Left renal cortex interstitium (tissue), 4 donors: ENCODE data around the gene CHMP2A. TPM values are rescaled to one million over a fixed set of nuclear protein-coding genes. Genes with fewer than 3 reads are reported as not detected.

Experiments
- DNase-seq, 4 donors: peaks; one replicate each; pipeline ENCODE4 v3.0.0-alpha.2; 2013; ENCODE audit warnings: low read depth in 4 of 4, low spot score in 2 of 4, missing footprints in 1 of 4
- polyA plus RNA-seq, 4 donors: library from polyadenylated mRNA; unstranded; fragments of 120-200 nt; gene quantifications; one replicate each; pipeline ENCODE4 v1.2.1, GENCODE V29; 2013; ENCODE audit not compliant: insufficient read length in 4 of 4

Gene CHMP2A
- polyA plus RNA-seq, 4 donors = 118 to 132 (median 126) TPM

DNA sequence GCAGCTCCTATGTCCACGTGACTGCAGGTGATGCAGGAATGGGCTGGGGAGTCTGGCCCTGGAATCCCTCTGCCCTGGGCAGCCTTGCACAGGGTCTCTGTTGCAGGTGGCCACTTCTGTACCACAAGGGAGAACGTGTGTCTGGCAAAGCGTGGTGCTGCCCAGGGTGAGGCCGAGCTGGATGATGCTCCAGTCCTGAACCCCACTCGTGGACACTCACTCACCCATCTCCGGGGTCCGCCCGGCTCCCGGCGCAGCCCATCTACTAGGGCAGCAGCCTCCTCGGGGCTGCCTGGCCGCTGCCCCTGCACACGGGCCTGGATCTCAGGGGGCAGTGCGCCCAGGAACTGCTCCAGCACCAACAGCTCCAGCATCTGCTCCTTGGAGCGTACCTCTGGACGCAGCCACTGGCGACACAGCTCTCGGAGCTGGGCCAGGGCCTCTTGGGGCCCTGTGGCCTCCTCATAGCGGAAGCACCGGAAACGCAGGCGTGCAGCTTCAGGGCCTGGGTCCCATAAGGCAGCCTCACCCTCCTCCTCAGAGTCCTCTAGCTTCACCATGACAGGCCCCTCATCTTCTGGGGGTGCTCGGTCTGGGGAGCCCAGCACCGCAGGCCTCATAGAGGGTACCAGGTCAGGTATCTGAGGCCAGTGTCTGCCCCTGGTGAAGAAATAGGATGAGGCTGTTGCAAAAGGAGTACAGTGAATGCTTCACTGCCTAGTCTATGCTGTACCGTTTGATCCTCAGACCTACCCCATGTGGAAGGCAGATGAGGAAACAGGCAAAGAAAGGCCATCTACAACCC lies 16.1 kb upstream of the CHMP2A start:
- no peak for DNase-seq

DNA sequence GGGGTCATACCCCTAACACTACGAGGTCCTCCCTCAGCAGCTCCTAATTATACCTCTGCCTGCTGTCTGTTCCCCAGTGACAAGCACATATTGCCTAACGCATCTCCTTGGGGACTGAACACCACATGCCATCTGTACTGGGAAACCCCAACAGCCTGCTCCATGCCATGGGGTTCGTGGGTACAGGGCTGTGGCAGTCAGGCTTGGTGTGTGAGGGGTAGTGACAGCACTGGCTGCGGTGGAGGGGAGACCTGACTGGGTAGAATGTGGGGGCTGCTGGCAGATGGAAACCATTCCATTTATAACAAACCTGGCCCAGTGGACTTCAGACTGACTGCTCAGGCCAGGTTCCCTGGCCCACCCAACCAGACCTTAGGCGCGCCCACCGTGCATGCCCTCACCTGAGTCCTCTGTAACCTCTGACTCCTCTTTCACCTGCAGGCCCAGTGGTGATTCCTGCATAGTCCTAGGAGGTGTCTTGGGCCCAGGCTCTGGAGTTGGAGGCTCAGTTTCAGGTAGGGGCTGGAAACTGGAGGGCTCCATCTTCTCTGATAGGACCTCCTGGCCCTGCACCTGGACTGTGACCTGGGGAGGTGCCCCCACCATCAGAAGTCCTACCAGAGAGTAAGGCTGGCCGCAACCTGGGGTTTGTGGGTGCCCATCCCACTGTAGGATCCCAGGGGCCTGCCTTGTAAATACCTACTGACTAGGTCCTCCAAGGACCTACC lies 15.2 kb upstream of the CHMP2A start:
- DNase-seq = no peak

DNA sequence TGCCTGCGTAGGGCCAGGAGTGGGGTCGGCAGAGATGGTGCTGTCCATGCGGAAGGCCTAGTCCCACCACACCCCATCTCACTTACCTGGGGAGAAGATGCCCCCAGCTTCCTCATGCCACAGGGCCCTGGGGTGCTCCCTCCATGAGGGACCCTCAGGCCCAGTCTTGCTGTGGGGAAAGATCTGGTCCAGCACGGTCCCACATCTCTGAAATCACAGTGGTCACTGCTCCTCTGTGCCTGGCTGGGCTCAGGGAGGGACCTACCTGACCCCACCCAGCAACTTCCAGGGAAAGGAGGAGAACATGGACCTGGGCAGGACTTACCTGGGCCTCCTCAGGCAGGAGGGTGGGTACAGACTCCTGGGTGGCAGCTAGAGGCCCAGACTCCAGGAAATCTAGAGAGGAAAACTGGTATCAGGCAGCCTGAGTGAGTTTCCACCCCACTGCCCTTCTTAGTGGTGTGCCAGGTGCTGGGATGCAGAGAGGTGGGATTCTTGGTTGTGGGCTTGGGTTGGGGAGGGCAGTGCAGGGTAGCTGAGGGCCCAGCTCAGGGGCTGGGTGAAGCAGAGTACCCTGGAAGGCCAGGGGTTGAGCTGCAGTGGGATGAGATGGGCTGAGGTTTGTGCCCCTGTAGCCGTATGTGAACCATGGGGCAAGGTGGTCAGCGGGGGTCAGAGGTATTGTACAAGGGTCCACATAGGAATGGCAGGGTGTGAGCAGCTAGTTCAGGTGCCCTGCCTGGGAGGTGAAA lies 14.5 kb upstream of the CHMP2A start:
- DNase-seq = no peak

DNA sequence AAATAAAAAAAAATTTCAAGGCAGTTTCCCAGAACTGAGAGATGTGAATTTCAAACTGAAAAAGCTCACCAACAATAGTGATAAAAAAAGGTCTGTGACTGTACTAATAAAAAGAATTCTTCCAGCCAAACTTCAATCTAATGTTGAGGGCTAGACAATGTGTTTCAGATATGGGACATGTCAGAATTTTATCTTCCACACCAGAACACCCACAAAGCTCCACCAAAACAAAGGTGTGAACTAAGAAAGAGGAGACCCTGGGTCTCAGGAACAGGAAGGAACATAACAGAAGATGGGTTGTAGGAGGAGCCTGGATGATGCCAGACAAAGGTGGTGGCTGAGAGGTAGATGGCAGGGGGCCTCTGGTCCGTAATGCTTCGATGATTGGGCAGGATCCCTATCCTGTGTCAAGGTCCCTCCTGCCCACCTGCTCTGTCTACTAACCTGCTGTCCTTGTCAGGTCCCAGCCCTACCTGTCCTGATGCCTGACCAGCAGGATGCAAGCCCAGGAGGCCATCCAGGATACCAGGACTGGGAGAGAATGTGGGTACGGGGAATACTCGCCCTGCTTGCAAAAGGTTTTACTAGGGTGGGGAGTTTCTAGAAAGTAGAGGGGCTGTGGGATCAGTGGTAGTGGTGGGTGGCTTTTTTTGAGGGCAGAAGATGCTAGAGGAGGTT lies 13.7 kb upstream of the CHMP2A start:
- DNase-seq = no peak

DNA sequence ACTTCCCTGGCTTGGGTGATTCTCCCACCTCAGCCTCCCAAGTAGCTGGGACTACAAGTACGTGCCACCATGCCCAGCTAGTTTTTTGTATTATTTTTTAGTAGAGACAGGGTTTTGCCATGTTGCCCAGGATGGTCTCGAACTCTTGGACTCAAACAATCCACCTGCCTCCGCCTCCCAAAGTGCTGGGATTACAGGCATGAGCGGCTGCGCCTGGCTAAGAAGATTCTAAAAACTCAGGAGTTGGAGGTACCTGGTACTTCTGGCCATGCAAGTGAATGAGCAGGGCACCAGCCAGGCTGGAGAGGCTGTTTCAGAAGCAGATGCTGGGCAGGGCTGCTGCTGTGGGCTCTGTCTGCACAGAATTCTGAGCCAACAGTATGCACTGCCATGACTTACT lies 12.1 kb upstream of the CHMP2A start:
- DNase-seq = no peak

GRCh38 chr19:58563823-58564222 lies 8.9 kb upstream of the CHMP2A start:
- DNase-seq = no peak

DNA sequence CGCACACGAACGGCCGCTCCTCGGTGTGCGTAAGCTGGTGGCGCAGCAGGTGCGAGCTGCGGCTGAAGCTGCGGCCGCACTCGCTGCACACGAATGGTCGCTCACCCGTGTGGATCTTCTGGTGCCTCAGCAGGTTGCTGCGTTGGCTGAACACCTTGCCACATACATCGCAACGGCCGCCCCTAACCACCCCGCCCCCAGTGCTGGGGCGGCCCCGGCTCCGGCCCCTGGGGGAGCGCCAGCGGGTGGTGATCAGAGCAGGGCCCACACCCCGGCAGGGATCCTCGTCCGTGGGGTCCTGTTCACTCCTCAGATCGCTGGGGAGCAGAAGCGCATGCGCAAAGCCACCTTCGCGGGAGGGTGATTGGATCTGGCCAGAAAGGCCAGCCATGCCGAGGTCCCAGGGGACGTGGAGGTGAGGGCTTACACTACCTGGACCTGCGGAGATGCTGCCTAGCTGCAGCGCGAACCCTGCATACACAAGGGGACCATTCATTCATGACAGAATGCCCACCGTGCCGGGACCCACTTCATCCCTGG lies 8.2 kb upstream of the CHMP2A start:
- peak in 1 of 4 donors; percentile 28 for DNase-seq

DNA sequence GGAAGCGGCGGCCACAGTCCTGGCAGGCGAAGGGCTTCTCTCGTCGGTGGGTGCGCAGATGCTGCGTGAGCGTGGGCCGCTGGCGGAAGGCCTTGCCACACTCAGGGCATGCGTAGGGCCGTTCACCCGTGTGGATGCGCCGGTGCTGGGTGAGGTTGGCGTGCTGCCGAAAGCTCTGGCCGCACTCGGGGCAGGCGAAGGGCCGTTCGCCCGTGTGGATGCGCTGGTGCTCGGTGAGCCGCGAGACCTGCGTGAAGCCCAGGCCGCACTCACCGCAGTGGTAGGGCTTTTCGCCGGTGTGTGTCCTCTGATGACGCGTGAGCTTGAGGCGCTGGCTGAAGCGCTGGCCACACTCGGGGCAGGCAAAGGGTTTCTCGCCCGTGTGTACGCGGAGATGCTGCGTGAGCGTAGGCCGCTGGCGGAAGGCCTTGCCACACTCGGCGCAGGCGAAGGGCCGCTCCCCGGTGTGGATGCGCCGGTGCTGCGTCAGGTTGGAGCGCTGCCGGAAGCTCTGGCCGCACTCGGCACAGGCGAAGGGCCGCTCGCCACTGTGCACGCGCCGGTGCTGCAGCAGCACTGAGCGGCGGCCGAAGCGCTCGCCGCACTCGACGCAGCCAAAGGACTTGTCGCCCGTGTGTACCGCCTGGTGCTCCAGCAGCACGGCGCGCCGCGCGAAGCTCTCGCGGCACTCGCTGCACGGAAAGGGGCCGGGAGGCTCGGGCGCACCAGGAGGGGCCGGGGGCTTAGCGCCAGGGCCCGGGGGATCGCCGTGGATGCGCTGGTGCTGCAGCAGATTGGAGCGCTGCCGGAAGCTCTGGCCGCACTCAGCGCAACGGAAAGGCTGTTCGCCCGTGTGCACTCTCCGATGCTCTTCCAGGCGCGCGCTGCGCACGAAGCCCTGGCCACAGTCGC lies 7.5 kb upstream of the CHMP2A start:
- DNase-seq = no peak

GRCh38 chr19:58561373-58562121 lies 6.6 kb upstream of the CHMP2A start:
- no peak for DNase-seq

DNA sequence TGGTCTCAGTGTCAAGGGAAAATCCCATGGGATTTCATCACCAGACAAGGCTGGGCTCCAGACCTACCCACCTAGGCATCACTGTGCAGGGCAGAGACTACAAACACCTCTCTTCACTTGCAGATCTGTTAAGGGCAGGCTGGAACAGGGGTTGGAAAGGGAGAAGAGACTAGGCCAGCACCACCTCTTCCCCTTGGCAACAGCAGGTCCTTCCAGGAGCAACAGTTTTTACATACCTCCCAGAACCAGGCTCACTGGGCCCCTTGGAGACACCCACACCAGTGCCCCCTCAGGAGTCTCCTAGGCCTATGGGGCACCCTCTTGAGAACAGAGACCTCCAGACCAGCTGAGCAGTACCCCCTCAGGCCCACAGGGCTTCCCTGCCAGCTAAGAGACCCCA lies 6.0 kb upstream of the CHMP2A start:
- DNase-seq = no peak

GRCh38 chr19:58560007-58560887 lies 5.3 kb upstream of the CHMP2A start:
- DNase-seq = no peak

- peak in 3 of 4 donors; percentile 83 to 91 (median 87) for DNase-seq
Observed at GRCh38 chr19:58559275-58560006, 4.5 kb upstream of the CHMP2A start.

DNA sequence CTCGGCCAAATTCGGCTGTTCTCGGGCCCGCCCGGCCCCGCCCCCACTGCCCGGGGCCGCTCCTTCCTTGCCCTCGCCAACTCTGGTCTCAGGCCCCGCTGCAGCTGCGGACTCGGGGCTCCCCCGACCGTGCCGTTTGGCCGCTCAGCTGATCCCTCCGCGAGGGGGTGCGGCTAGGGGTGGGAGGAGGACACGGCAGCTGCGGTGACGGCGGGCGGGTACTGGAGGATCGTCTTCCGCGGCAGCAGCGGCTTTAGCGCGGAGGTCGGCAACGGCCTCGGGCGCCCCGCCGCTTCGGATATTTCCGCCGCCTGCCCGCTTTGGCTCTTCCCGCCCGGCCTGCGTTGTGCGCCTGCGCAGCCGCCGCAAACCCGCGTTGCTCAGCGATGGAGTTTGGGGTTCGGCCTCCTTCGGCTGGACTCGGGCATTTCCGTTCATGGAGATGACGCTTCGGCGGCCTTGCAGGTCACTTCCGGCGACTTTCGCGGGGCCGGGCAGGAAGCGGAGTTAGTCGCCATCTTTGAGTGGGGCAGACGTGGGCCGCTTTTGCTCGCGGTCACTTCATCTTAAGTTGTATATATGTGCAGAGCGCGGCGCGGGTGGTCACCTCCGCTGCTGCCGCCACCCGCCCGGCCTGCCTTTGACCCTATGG lies 3.8 kb upstream of the CHMP2A start:
- DNase-seq = peak; percentile 90 to 98 (median 96)

- no peak for DNase-seq
Observed at GRCh38 chr19:58558066-58558622, 3.2 kb upstream of the CHMP2A start, which contains the start of gene UBE2M. Gene UBE2M, minus strand, starts transcription at chr19:58558611. Its CDS starts 230 bp downstream, at chr19:58558381.

- DNase-seq = no peak
Observed at GRCh38 chr19:58557221-58558065, 2.5 kb upstream of the CHMP2A start.
